Upper lobe of left lung (tissue), 4 donors: ENCODE data around the gene PGGT1B.

Experiments used
- POLR2A ChIP-seq, 4 donors: fragments of 450-650 bp; IDR thresholded peaks; one replicate each; pipeline ENCODE4 v1.5.1; 2016 to 2017; ENCODE audit warnings: antibody characterized with exemption in 4 of 4, mild to moderate bottlenecking in 2 of 4
- POLR2AphosphoS5 ChIP-seq, 2 donors: sonication (generic); formaldehyde crosslinking; IDR thresholded peaks; one replicate each; pipeline ENCODE4 v1.5.1; 2017; ENCODE audit warnings: antibody characterized with exemption in 2 of 2
- TF ChIP-seq, protein P1 (sequence below), 6 experiments: fragments of 450-650 bp in 4 of 6; fragments of 200-600 bp in 2 of 6; sonication (generic) in 2 of 6; IDR thresholded peaks; one replicate each; pipeline ENCODE4 v1.5.1; 2016 to 2019; ENCODE audit warnings: antibody characterized with exemption in 6 of 6

DNA sequence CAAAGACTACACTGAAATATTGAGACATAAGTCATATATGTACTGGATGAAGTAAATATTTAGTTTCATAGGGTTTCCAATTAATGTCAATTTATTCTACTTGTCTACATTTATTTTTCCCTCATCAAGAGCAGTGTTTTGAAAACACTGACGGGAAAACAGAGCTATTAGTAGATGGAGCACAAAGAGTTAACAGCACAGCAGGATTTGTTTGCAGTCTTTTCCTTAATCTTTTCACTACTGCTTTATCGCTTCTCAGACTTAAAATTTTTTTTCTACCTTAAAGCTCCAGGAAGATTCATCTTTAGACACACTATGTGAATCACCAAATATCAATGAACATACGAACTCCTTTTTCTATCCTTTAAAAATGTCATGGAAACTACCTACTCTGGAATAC is 25.6 kb downstream of the PGGT1B start:
- TF ChIP-seq, protein P1, sequence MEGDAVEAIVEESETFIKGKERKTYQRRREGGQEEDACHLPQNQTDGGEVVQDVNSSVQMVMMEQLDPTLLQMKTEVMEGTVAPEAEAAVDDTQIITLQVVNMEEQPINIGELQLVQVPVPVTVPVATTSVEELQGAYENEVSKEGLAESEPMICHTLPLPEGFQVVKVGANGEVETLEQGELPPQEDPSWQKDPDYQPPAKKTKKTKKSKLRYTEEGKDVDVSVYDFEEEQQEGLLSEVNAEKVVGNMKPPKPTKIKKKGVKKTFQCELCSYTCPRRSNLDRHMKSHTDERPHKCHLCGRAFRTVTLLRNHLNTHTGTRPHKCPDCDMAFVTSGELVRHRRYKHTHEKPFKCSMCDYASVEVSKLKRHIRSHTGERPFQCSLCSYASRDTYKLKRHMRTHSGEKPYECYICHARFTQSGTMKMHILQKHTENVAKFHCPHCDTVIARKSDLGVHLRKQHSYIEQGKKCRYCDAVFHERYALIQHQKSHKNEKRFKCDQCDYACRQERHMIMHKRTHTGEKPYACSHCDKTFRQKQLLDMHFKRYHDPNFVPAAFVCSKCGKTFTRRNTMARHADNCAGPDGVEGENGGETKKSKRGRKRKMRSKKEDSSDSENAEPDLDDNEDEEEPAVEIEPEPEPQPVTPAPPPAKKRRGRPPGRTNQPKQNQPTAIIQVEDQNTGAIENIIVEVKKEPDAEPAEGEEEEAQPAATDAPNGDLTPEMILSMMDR (IDR thresholded peaks at IDR 0.05) = no peak
- no peak for TF ChIP-seq POLR2A (IDR thresholded peaks at IDR 0.05)
- TF ChIP-seq POLR2AphosphoS5 (IDR thresholded peaks at IDR 0.05) = no peak
